Lung microvascular endothelial cell (primary cell): Measurements from ENCODE around the gene FNBP1L. TPM values are rescaled to one million over a fixed set of nuclear protein-coding genes. Genes with fewer than 3 reads are reported as not detected.
"Not testable (repeated sequence)": the region's sequence is repeated elsewhere in the genome, so short reads cannot be mapped to it uniquely, and the experiment has no call there.

ENCODE experiments used
- DNase-seq, 2 donors: peaks; one replicate each; pipeline versions ENCODE4 v3.0.0 to v3.0.0-alpha.2; 2010; ENCODE audit warnings: low read depth in 2 of 2
- total RNA-seq: library from RNA; depleted of rRNA; stranded (reverse); fragments of >200 nt; gene quantifications from 2 replicates; pipeline ENCODE4 v1.2.1, GENCODE V29; 2014

FNBP1L gene
- total RNA-seq, 1 donor from 2014 or later = 34.9 TPM

DNA sequence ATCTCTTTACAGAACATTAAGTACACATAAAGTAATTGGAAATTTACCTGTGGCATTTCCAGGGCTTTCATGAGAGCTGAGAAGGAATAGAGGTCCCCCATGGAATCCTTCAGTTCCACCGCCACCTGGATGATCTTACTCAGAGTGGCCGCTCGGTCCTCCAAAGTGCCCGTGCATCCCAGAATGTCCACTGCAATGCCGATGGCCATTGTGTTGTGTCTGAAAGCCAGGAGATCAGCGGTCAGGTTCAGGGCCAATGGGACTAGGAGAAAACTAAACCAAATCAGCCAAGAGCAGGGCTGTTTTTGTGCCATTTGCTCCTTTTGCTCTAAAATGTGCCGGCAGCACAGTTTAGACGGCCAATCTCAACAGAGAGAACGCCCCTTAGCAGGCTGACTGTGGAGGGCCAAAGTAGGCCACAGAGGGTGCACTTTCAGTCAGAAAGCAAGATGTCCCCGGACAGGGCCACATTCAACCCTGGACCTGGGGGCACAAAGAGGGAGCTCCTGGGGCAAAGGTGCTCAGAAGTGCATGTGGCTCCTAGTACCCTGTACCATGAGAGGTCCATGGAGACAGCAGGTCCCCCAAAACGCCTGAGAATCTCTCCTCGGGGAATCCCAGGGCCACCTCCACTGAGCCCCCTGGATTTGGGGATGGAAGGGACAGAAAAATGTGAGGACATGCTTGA lies 123.8 kb downstream of the FNBP1L start:
- DNase-seq = no peak

DNA sequence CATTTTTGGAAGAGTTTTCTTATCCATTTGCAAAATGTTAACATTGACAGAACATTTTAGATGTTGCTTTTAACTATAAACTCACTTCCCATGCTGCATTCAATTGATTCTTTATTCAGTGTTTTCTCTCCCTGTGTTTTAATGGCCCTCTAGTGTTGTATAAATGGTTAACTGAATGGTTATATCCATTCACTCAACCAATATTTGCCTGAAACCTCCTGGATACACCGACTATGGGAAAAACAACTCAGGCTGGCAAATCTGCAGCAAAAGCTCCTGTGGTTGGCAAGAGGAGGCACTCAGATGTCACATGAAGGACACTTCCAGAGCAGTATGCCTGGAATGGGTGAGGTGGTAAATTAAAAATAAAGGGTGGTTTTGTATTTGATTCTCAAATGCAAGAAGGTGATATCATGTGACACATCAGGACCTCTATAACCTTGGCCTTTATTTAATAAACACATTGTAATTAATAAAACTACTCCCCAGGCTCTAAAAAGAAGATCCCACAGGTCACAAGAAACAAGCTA lies 126.1 kb downstream of the FNBP1L start:
- DNase-seq = no peak

DNA sequence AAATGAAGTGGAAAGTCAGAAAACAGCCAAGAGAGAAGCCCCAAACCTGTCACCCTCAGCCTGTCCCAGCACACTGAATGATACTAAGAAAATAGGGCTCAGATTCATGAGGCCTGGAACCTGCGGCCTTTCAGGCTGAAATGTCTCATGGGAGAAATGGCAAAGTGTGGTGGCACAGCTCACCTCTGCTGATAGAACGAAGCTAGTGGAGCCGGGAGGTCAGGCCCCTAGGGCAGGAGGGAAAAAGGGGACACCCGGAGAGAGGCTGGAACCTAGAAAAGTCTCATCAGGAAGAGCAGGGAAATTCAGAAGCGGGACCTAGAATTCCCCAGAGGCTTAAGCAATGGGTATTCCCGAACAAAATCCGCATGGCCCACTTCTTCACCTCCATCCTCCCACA lies 126.6 kb downstream of the FNBP1L start:
- no peak for DNase-seq

DNA sequence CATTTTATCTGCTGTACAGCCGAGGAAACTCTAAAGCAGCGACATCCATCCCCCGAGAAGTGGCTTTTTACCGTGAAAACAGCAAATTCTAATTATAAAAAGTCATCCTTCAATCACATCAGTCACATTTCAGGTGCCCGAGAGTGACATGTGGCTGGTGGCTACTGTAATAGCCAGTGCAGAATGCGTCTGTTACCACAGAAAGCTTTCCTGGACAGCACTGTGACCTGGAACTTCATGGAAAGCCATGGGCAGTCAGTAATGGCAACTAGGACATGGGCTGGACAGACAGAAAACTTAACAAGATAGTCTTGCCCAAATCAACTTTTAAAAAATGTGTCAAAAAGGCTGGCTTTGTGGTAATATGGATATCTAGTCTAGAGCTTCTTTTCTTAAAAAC lies 127.1 kb downstream of the FNBP1L start:
- no peak for DNase-seq

DNA sequence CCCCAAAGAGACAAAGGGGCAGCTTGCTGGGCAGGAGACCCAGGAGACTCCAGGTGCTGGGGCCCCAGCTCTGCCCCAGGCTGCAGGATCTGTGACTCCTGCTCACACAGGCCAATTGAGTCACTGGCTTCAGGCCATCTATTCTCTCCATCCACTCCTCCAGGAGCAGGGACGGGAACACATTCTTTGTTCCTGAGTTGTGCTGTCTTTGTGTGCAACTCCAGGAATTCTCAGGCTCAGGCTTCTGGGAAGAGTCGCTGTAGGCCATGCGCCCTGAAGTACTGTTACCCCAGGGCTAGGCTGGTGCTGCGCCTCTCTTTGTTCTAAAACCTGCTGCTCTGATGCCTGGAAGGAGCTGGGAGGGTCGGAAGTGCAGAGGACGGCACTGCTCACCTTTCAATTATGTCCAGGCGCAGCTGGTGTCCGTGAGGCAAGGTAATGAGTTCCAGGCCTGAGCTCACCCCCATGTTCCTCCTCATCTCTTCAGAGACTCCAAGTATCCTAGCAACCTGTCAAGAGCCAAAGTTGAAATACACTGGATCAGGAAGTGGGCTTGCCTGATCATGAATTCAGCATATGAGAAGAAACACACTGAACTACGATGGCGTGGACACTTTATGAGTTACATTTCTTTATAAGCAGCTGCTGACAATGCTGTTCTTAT lies 127.8 kb downstream of the FNBP1L start:
- no peak for DNase-seq

DNA sequence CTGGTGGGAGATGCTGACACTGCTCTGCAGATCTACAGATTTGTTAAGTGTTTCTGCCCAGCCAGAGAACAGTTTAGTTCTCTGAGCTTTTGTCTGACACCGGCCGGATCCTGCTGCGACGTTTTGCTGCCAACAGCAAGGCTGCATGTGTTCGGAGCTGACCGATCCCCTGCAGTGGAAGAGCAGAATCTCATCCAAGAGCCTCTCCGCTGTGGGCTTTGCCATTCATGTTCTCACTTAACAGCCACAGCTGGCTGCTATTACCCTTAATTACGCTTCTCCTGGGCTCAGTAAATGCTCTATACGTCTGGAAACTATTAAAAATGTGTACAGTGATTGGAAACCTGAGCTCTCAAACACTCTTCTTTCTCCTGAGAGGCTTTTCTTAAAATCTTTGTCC lies 128.4 kb downstream of the FNBP1L start:
- DNase-seq = no peak

DNA sequence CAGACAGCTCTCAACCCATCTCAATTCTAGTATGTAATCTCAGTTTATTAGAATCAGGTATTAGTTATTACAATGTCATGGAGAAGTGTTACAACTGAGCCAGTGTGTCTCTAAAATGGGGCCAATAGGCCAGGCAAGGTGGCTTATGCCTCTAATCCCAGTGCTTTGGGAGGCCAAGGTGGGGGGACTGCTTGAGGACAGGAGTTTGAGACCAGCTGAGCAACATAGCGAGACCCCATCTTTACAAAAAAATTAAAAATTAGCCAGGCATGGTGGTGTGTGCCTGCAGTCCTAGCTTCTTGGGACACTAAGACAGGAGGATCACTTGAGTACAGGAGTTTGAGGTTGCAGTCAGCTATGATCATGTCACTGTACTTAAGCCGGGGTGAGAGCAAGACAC lies 128.8 kb downstream of the FNBP1L start:
- DNase-seq = no peak

DNA sequence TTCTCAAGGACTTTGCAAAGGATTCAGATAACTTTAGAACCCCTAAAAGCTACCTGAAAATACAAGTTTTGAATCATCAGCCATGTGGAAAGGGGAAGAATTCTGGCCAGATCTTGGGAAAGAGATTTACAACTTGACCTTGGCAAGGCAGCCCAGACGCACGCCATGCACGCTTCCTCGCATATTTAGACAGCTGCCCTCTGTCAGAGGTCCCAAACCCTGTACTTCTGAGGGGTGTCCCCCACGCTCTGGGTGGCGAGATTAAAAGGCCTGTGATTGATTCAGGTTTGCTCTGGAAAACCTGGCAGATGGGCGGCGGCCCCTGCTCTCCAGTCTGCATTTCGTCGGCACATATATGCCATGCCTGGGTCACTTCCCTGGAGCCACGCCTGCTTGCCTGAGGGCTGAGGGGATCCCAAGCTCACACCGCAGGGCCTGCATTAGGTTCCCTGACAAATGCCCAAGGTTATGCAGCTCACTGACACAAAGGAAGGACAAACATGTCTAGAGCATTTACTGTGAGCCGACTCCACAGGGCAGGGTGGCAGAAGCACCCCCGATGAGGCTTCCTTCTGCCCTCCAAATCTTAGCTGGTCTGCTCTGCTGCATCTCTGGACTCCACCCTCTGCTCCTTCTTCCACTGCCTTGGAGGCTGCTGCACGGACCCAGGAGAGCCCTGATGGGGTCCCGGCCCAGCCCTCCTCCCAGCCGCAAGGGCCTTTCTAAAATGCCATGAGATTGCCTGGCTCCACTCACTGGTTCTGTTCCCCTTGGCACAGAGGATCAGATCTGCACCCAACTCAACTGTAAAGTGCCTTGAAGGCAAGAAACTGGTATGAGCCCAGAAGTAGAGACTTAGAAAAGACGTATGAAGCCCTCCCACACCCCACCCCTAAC lies 129.9 kb downstream of the FNBP1L start:
- no peak for DNase-seq

DNA sequence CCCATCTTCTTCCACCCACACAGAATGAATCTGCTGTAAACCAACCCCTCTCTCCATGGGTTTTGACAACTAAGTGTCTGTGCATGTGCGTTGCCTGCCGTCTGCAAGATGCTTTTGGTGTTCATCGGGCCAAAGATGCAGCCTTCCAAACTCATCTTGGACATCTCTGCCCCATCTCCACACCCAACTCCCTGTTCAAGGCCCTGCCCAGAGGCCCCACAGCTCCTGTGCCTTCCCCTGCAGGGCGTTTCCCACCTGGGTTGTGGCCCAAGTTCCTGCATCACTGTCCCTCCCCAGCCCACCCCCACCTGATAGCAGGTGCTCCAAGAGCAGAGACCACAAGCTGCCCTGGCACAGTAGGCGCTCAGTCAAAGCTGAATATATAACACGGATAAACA lies 130.5 kb downstream of the FNBP1L start:
- DNase-seq = no peak

DNA sequence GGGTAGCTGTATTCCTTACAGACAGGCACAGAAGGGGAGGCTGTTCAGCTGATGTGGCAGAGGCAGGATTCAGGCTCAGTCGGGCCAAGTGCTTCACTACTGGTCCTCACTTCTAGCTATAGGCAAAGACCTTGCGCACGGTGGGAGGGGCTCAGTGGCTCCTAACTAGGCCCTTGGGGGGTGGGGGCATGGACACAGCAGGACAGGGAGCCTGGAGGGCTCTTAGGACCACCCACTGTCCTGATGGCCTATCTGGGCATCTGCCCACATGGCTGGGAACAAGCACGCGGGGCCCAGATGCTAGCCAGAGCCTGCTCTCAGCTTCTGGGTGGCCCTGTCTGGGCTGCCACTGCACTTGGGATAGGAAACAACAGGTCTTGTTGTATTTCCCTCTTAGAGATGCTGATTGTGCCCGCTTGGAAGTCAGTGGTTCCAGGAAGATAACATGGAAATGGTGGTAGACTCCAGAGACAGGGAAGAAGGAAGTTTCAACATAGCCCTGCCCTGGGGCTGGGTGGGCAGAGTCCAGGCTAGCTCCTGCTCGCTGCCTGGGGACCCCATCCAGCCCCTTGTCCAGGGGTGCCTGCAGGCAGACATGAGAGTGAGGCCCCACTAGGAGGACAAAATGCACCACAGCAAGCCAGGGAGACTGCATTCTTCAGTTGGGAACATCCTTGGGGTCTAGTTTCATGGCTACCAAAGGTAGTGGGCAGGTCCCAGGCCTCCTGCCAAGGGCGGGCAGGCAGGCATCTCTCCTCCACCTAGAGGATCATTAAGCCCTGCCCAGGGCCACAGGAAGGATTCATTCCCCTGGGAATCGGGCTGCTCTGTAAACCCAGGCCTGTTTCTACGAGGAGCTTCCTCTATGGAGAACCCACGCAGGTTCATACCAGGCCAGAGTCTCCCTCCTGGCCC lies 131.2 kb downstream of the FNBP1L start:
- no peak for DNase-seq

DNA sequence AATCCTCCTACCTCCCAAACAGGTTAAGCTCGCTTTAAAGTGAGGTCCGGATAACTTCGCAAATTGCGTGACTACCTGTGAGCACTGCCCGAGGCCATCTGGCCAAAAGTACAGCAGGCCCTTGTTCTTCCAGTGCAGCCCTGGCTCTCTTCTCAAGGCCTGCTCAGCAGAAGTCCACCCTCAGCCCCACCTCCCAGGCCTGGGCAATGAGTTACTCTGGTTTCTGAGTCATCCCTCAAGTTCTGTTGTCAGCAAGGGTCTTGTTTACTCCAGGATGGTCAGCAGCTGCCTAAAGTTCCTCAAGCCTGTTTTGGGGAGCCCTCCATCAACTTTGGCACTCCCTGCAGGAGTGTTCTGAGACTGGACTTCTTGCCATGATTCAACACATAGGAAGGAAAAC lies 132.0 kb downstream of the FNBP1L start:
- DNase-seq = peak in 1 of 2 donors; percentile 92

DNA sequence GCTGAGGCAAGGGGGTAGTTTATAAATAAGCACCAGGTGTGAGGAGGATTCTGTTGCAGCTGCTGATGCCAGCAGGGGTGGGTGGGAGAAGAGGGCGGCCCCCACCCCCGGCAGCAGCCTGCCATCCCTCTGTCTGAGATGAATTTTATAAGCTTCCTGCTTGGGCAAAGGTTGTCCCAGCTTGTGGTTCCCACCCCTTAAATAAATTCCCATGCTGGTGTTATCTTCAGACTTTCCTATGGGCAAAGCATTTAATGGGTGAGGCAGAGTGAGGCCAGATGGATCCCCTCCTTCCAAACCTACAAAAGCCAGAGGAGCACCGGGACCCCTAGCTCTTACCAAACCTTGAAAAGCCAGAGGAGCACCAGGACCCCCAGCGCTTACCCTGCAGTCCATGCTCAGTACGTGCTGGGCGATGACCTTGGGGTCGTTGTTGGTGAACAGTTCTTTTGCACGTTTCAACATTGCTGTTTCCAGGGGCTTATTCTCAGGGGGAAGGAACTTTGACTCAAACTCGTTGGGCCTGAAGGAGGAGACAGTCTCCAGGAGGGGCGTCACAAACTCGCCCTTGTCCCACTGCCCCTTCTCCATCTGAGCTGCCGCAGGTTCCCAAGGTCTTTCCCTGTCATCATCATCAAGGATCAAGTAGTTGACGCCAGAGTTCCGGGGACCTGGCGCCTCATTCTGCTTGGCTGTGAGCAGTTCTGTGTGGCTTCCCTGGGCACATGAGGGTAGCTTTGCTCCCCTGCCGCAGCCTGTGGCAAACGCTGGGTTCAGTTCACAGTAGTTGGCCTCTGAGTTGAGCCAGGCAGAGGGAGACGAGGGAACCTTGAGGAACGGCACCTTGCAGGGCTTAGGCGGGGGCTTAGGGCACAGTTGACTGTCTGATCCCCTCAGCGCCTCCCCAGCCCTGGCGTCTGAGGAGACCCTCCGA lies 134.3 kb downstream of the FNBP1L start:
- DNase-seq = no peak

DNA sequence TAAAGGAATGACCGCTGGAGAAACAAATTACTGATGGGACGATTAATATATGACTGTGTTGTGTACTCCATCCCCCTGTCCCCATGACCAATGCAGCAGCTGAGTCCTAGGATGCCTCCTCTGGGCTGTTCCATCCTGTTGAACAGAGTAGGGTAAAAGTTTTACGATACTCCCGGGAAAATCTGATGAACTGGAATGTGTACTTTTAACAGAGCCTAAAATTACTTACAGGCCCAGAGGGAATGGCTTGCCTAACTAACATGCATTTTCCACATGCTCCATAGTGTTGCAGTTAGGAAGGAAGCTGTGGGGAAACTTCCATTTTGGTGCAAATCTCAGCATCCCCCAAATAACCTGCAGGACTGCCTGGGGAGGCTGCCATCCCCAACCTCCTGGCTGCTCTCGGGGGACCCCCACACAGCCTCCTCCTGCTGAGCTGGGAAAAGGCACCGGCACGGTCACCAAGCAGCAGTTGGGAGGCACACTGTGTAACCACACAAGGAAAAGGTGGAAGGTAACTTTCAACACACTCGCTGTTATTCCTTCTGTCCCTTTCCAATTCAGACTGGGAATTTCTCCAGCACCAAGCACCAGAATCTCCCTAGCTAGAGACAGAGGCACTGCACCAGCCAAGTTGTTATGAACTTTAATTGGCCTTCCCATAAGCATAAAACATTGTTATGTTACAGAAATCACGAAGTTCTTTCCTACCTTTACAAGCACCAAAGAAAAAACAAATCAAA lies 136.5 kb downstream of the FNBP1L start:
- DNase-seq = no peak

DNA sequence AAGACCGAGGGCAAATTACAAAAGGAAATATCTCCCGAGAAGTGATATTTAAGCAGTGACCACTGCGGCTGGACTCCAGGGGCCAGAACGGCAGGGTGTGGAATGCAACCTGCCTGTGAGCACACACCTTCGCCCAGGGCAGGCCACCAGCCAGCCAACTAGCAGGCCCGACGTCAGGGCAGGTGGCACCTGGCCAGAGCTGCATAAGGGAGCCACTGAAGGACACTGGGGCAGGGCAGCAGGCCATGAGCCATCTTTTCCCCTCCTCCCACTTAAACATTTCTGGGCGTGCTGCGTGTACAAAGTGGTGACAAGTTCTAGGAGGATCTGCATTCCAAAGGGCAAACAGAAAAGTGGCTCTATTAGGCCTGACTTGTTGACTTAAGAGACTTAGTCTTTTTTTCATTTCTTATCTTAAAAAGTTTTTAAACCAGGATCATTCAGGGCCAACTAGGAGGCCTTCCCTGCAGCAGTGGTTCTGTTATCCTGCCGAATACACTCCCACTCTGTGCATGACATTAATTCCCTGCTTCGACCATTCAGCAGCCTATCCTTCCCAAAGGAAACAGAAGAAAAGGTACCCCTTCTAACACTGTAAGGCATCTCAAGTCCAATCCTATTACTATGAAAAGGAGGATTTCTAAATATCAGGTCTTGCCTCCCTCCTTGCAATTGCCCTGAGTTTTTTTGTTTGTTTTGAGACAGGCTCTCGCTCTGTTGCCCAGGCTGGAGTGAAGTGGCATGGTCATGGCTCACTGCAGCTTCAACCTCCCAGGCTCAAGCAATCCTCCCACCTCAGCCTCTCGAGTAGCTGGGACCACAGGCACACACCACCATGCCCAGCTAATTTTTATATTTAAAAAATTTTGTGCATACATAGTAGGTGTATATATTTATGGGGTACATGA lies 137.4 kb downstream of the FNBP1L start:
- DNase-seq = no peak

DNA sequence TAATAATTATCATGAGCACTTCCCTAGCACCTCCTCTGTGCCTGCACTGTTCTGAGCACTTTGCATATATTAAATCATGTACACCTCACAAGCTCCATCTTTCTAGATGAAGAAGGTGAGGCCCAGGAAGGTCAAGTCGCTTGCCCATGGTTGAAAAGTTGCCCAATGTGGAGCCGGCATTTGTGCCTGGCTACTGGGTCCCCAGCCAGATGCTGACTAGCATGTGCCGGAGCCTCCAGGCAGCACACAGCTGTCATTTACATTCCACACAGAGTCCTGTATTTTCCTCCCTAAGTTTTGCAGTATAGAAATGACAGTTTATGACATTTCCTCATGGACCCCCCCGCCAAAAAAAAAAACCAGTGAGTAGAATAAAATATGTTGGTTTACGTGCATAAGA lies 139.4 kb downstream of the FNBP1L start:
- no peak for DNase-seq

DNA sequence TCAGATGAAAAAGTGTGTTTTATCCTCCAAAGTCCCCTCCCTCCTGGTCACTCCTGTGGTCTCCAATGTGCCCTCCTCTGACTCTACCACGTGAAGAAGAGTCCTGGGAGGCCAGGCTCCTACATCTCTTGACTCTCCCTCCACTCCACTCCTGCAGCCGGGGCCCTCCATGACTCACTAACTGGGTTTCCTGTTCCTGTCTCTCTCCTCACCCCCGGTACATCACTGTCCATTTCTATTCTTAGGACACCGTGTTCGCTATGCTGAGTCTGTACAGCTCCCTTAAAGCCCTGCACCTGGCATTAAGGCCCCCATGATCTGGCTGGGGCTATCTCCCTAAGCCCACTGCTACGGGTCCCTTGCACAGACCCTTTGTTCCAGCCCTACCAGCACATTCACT lies 140.3 kb downstream of the FNBP1L start:
- DNase-seq = peak; percentile 41 to 88

DNA sequence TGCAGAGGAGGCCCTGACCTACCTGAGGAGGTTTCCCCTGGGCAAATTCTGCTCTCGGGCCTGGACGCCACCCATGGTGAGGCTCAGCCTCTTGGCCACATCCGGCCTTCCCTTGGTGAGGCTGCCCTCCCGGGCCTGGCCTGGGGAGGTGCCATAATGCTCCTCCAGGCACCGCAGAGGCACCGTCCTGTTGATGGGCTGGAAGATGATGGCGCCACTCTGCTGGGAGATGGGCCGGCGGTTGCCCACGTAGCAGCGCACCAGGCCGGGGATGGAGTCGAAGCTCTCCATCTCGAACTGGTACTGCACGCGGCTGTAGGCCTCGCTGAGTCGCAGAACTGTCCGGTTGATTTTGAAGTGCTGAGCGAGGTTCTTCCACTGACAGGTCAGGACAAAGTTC lies 141.0 kb downstream of the FNBP1L start:
- DNase-seq = no peak

DNA sequence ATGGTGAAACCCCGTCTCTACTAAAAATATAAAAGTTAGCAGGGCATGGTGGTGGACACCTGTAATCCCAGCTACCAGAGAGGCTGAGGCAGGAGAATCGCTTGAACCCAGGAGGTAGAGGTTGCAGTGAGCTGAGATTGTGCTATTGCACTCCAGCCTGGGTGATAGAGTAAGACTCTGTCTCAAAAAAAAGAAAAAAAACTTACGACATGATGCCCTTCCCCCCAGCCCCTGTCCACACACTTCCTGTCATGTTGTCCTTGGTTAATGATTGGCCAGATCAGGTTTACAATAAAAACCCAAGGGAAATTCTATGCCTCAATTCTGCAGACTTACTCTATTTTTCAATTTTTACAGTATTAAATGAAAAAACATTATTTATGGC lies 143.4 kb downstream of the FNBP1L start:
- DNase-seq = not testable (repeated sequence)
